CD14-positive monocyte (primary cell): ENCODE results near the gene WDSUB1. TPM values are rescaled to one million over a fixed set of nuclear protein-coding genes. Genes with fewer than 3 reads are reported as not detected.

ENCODE experiments used
- DNase-seq, 3 donors: peaks; one replicate each; pipeline ENCODE4 v3.0.0-alpha.2; 2011 to 2022
- H2AFZ ChIP-seq: 2 replicates; pipeline ENCODE4 v1.6.0; 2012; ENCODE audit warnings: mild to moderate bottlenecking, low read depth, low read length, inconsistent platforms; ENCODE audit not compliant: insufficient read depth, poor library complexity, severe bottlenecking
- H3K27ac ChIP-seq, 2 donors: 1 replicate in 1 of 2; 2 replicates in 1 of 2; pipeline ENCODE4 v1.5.1; 2012 to 2013; ENCODE audit warnings: low read length in 2 of 2, control low read depth in 1 of 2, inconsistent platforms in 1 of 2, low read depth in 1 of 2, mild to moderate bottlenecking in 1 of 2
- H3K27me3 ChIP-seq, 2 donors: one replicate each; pipeline versions ENCODE4 v1.6.0 to v1.6.1; 2011 to 2013; ENCODE audit warnings: low read length in 2 of 2; ENCODE audit not compliant: control insufficient read depth in 2 of 2, insufficient read depth in 2 of 2
- H3K36me3 ChIP-seq, 2 donors: replicated peaks in 1 of 2; 1 replicate in 1 of 2; 2 replicates in 1 of 2; pipeline versions ENCODE4 v1.5.1 to v1.6.1; 2012 to 2013; ENCODE audit warnings: low read length in 2 of 2, control low read depth in 1 of 2, inconsistent platforms in 1 of 2, mild to moderate bottlenecking in 1 of 2; ENCODE audit not compliant: insufficient read depth in 2 of 2, control insufficient read depth in 1 of 2
- H3K4me1 ChIP-seq, 2 donors: 1 replicate in 1 of 2; 2 replicates in 1 of 2; pipeline versions ENCODE4 v1.5.1 to v1.6.1; 2012 to 2013; ENCODE audit warnings: low read length in 2 of 2, control low read depth in 1 of 2, inconsistent platforms in 1 of 2, mild to moderate bottlenecking in 1 of 2, moderate library complexity in 1 of 2; ENCODE audit not compliant: insufficient read depth in 2 of 2, control insufficient read depth in 1 of 2
- H3K4me2 ChIP-seq: replicated peaks from 2 replicates; pipeline ENCODE3; 2012; ENCODE audit warnings: low read length, moderate library complexity, mild to moderate bottlenecking; ENCODE audit not compliant: poor library complexity, severe bottlenecking; ENCODE audit errors: extremely low read depth
- H3K4me3 ChIP-seq, 3 experiments: fragments of 200-600 bp in 1 of 3; sonication (generic) in 1 of 3; replicated peaks in 1 of 3; 1 replicate in 2 of 3; 2 replicates in 1 of 3; pipeline ENCODE4 v1.5.1; 2011 to 2013; ENCODE audit warnings: low read length in 3 of 3, mild to moderate bottlenecking in 3 of 3, control low read depth in 2 of 3, low read depth in 2 of 3, inconsistent platforms in 1 of 3, moderate library complexity in 1 of 3
- H3K79me2 ChIP-seq: 2 replicates; pipeline ENCODE4 v1.6.0; 2012; ENCODE audit warnings: mild to moderate bottlenecking, control low read depth, inconsistent platforms, low read length, moderate library complexity; ENCODE audit not compliant: insufficient read depth
- H3K9ac ChIP-seq: 2 replicates; pipeline ENCODE4 v1.6.0; 2017; ENCODE audit warnings: low read length, mild to moderate bottlenecking; ENCODE audit not compliant: insufficient read depth, poor library complexity, severe bottlenecking
- H3K9me3 ChIP-seq, 2 donors: replicated peaks in 1 of 2; 1 replicate in 1 of 2; 2 replicates in 1 of 2; pipeline versions ENCODE4 v1.5.1 to v1.6.1; 2012 to 2013; ENCODE audit warnings: low read length in 2 of 2, control low read depth in 1 of 2; ENCODE audit not compliant: control insufficient read depth in 1 of 2, insufficient read depth in 1 of 2
- H4K20me1 ChIP-seq: 2 replicates; pipeline ENCODE4 v1.6.0; 2012; ENCODE audit warnings: mild to moderate bottlenecking, low read length, control low read depth, moderate library complexity; ENCODE audit not compliant: insufficient read depth
- H3K27ac Mint-ChIP-seq, 7 donors: one replicate each; pipeline ENCODE4 v1.8.0; 2020; ENCODE audit warnings: mild to moderate bottlenecking in 7 of 7, mixed read lengths in 7 of 7, moderate library complexity in 6 of 7, inconsistent platforms in 2 of 7
- H3K27me3 Mint-ChIP-seq, 3 donors: one replicate each; pipeline ENCODE4 v1.8.0; 2021 to 2022; ENCODE audit warnings: low read depth in 3 of 3, mild to moderate bottlenecking in 3 of 3, mixed read lengths in 3 of 3, moderate library complexity in 3 of 3, inconsistent platforms in 1 of 3
- H3K36me3 Mint-ChIP-seq, 2 donors: one replicate each; pipeline ENCODE4 v1.8.0; 2020; ENCODE audit warnings: mixed read lengths in 2 of 2, inconsistent platforms in 1 of 2, mild to moderate bottlenecking in 1 of 2
- H3K4me1 Mint-ChIP-seq: one replicate; pipeline ENCODE4 v1.8.0; 2020; ENCODE audit warnings: mild to moderate bottlenecking, mixed read lengths
- H3K4me3 Mint-ChIP-seq, 2 donors: one replicate each; pipeline ENCODE4 v1.8.0; 2020; ENCODE audit warnings: mild to moderate bottlenecking in 2 of 2, mixed read lengths in 2 of 2, moderate library complexity in 1 of 2
- H3K9me3 Mint-ChIP-seq, 7 donors: one replicate each; pipeline ENCODE4 v1.8.0; 2020 to 2022; ENCODE audit warnings: mixed read lengths in 7 of 7, mild to moderate bottlenecking in 6 of 7, moderate library complexity in 6 of 7, inconsistent platforms in 2 of 7
- CTCF ChIP-seq: fragments of 200-600 bp; IDR thresholded peaks from one replicate; pipeline ENCODE4 v1.8.0; 2022; ENCODE audit warnings: antibody characterized with exemption, mild to moderate bottlenecking
- WGBS: methylation state at CpG from one replicate; pipeline ENCODE4 v1.1.5; 2013; ENCODE audit warnings: missing lambda C conversion rate; ENCODE audit not compliant: insufficient coverage; 5-methylcytosine and 5-hydroxymethylcytosine counted together
- intact Hi-C, 2 donors: fragments of 100-400 bp; cut with micrococcal nuclease; formaldehyde crosslinking; loops; one replicate each; pipeline versions ENCODE4 v1.15.0 to v1.15.1; 2023
- polyA plus RNA-seq, 3 donors: library from polyadenylated mRNA; depleted of rRNA in 1 of 3; unstranded in 2 of 3; stranded (reverse) in 1 of 3; fragments of 300-500 nt in 2 of 3; fragments of >200 nt in 1 of 3; fragmentation: Illumina TruSeq in 2 of 3; gene quantifications; 1 replicate in 2 of 3; 2 replicates in 1 of 3; pipeline ENCODE4 v1.2.3, GENCODE V29; 2012 to 2021

WDSUB1 gene
- polyA plus RNA-seq, 3 donors = 9.4 to 17.8 (median 10.1) TPM

- Mint-ChIP-seq H3K36me3 (peaks cover 35 to 57% of the 10 kb centered on the region in 2 donors), H3K27ac (peak overlapping the region; percentile 88 to 94 (median 92)), H3K4me3 (no peak overlapping the region), H3K4me1 (peaks cover 32% of the 10 kb centered on the region), H3K27me3 (no peaks in the 10 kb centered on the region), H3K9me3 (peaks cover 0 to 3% (median 0%) of the 10 kb centered on the region in 7 donors)
- H3K4me2 ChIP-seq = peak overlapping the region; percentile 38
- TF ChIP-seq CTCF = no peak
- peak overlapping the region; percentile 7 for H2AFZ ChIP-seq
- no peaks in the 10 kb centered on the region for H3K27me3 ChIP-seq
- peak overlapping the region; percentile 59 to 87 for H3K27ac ChIP-seq
- intact Hi-C loops = no loop called here
- no CpG with 5 or more reads among the region's 5 CpGs for WGBS
- no peak overlapping the region for H3K4me3 ChIP-seq
- DNase-seq = peak; percentile 66 to 82 (median 70)
- no peaks in the 10 kb centered on the region for H3K9me3 ChIP-seq
- no peaks in the 10 kb centered on the region for H4K20me1 ChIP-seq
- no peak overlapping the region for H3K9ac ChIP-seq
- H3K36me3 ChIP-seq = peaks cover 25 to 53% of the 10 kb centered on the region in 2 donors
- H3K79me2 ChIP-seq = no peaks in the 10 kb centered on the region
- H3K4me1 ChIP-seq = peaks cover 32 to 48% of the 10 kb centered on the region in 2 donors
Measured at GRCh38 chr2:159326569-159327255, 40.2 kb upstream of the WDSUB1 start.

GRCh38 chr2:159322419-159322818 is 35.9 kb upstream of the WDSUB1 start:
- intact Hi-C loops = no loop called here
- Histone ChIP-seq H3K36me3 (peaks cover 19 to 67% of the 10 kb centered on the region in 2 donors), H3K79me2 (no peaks in the 10 kb centered on the region), H3K4me3 (no peak overlapping the region), H3K4me2 (no peak overlapping the region), H2AFZ (no peak overlapping the region), H3K9me3 (no peaks in the 10 kb centered on the region), H3K27me3 (no peaks in the 10 kb centered on the region), H4K20me1 (no peaks in the 10 kb centered on the region), H3K4me1 (peaks cover 22 to 35% of the 10 kb centered on the region in 2 donors), H3K9ac (no peak overlapping the region), H3K27ac (no peak overlapping the region)
- Mint-ChIP-seq H3K27ac (peak overlapping the region in 2 of 7 donors; percentile 9 to 19), H3K4me3 (no peak overlapping the region), H3K9me3 (peaks cover 0 to 3% (median 0%) of the 10 kb centered on the region in 7 donors), H3K36me3 (peaks cover 48 to 56% of the 10 kb centered on the region in 2 donors), H3K4me1 (peaks cover 25% of the 10 kb centered on the region), H3K27me3 (no peaks in the 10 kb centered on the region)
- no peak for TF ChIP-seq CTCF
- DNase-seq = no peak
